Liver (tissue), 9 donors: Measurements from ENCODE around the gene SNX14. TPM values are rescaled to one million over a fixed set of nuclear protein-coding genes. Genes with fewer than 3 reads are reported as not detected.

ENCODE experiments used
- DNase-seq: peaks from one replicate; pipeline ENCODE4 v3.0.0-alpha.2; 2017; ENCODE audit warnings: low spot score
- H3K27ac ChIP-seq, 2 donors: one replicate each; pipeline ENCODE4 v1.7.0; 2013; ENCODE audit warnings: inconsistent platforms in 2 of 2, low read length in 2 of 2, control low read depth in 1 of 2, low read depth in 1 of 2, mild to moderate bottlenecking in 1 of 2
- H3K27me3 ChIP-seq, 4 donors: one replicate each; pipeline versions ENCODE4 v1.6.1 to v1.7.0; 2013; ENCODE audit warnings: low read length in 3 of 4, inconsistent platforms in 1 of 4, mild to moderate bottlenecking in 1 of 4, moderate library complexity in 1 of 4; ENCODE audit not compliant: control insufficient read depth in 4 of 4, insufficient read depth in 4 of 4
- H3K36me3 ChIP-seq, 4 donors: one replicate each; pipeline versions ENCODE4 v1.6.1 to v1.7.0; 2013; ENCODE audit warnings: low read length in 3 of 4, mild to moderate bottlenecking in 3 of 4, low read depth in 1 of 4, moderate library complexity in 1 of 4; ENCODE audit not compliant: control insufficient read depth in 4 of 4, insufficient read depth in 3 of 4
- H3K4me1 ChIP-seq, 4 donors: one replicate each; pipeline versions ENCODE4 v1.6.1 to v1.7.0; 2013; ENCODE audit warnings: low read length in 3 of 4, mild to moderate bottlenecking in 3 of 4, moderate library complexity in 1 of 4; ENCODE audit not compliant: control insufficient read depth in 4 of 4, insufficient read depth in 4 of 4
- H3K4me3 ChIP-seq, 3 donors: one replicate each; pipeline versions ENCODE4 v1.6.1 to v1.7.0; 2013; ENCODE audit warnings: low read length in 3 of 3, control low read depth in 1 of 3, low read depth in 1 of 3, mild to moderate bottlenecking in 1 of 3
- H3K9ac ChIP-seq, 2 donors: one replicate each; pipeline ENCODE4 v1.7.0; 2013; ENCODE audit warnings: low read length in 2 of 2, mild to moderate bottlenecking in 2 of 2, moderate library complexity in 2 of 2, control low read depth in 1 of 2, low read depth in 1 of 2
- H3K9me3 ChIP-seq, 4 donors: one replicate each; pipeline versions ENCODE4 v1.6.1 to v1.7.0; 2013; ENCODE audit warnings: low read length in 3 of 4; ENCODE audit not compliant: control insufficient read depth in 4 of 4
- EGR1 ChIP-seq, 2 donors: IDR thresholded peaks; 2 replicates each; pipeline ENCODE4 v1.6.1; 2016 to 2018; ENCODE audit warnings: antibody characterized with exemption in 2 of 2, low read depth in 2 of 2
- FOXA1 ChIP-seq: IDR thresholded peaks from 2 replicates; pipeline ENCODE4 v1.6.1; 2016; ENCODE audit warnings: antibody characterized with exemption
- FOXA2 ChIP-seq: IDR thresholded peaks from 2 replicates; pipeline ENCODE4 v1.6.1; 2016; ENCODE audit warnings: antibody characterized with exemption
- GABPA ChIP-seq, 2 donors: IDR thresholded peaks in 1 of 2; conservative IDR thresholded peaks in 1 of 2; 2 replicates each; pipeline ENCODE4 v1.6.1; 2016; ENCODE audit warnings: antibody characterized with exemption in 2 of 2, mild to moderate bottlenecking in 1 of 2, moderate library complexity in 1 of 2
- HNF4A ChIP-seq, 2 donors: conservative IDR thresholded peaks; 2 replicates each; pipeline ENCODE4 v1.6.1; 2016; ENCODE audit warnings: antibody characterized with exemption in 2 of 2, mild to moderate bottlenecking in 2 of 2
- HNF4G ChIP-seq: IDR thresholded peaks from 2 replicates; pipeline ENCODE4 v1.6.1; 2016; ENCODE audit warnings: antibody characterized with exemption
- JUND ChIP-seq, 2 donors: IDR thresholded peaks; 2 replicates each; pipeline ENCODE4 v1.6.1; 2016; ENCODE audit warnings: antibody characterized with exemption in 2 of 2
- NR2F2 ChIP-seq: IDR thresholded peaks from 2 replicates; pipeline ENCODE4 v1.6.1; 2016; ENCODE audit warnings: antibody characterized with exemption
- RAD21 ChIP-seq, 2 donors: IDR thresholded peaks; 2 replicates each; pipeline ENCODE4 v1.6.1; 2016; ENCODE audit warnings: antibody characterized with exemption in 2 of 2, mild to moderate bottlenecking in 2 of 2
- RXRA ChIP-seq, 2 donors: IDR thresholded peaks; 2 replicates each; pipeline ENCODE4 v1.6.1; 2017 to 2018; ENCODE audit warnings: antibody characterized with exemption in 2 of 2, mild to moderate bottlenecking in 1 of 2
- SP1 ChIP-seq: IDR thresholded peaks from 2 replicates; pipeline ENCODE4 v1.6.1; 2018; ENCODE audit warnings: antibody characterized with exemption, mild to moderate bottlenecking
- TAF1 ChIP-seq: conservative IDR thresholded peaks from 2 replicates; pipeline ENCODE4 v1.6.1; 2016; ENCODE audit warnings: antibody characterized with exemption, mild to moderate bottlenecking
- YY1 ChIP-seq: IDR thresholded peaks from 2 replicates; pipeline ENCODE4 v1.6.1; 2016; ENCODE audit warnings: antibody characterized with exemption, mild to moderate bottlenecking
- WGBS: extraction: QIAGEN DNeasy Blood & Tissue Kit; methylation state at CpG from one replicate; pipeline ENCODE4 v1.1.7; 2013; 5-methylcytosine and 5-hydroxymethylcytosine counted together
- polyA plus RNA-seq, 2 donors: library from polyadenylated mRNA; stranded (reverse) in 1 of 2; unstranded in 1 of 2; fragments of 200-250 nt in 1 of 2; fragments of >200 nt in 1 of 2; fragmentation: Nextera tagmentation in 1 of 2; extraction: Ambion mirVana in 1 of 2; gene quantifications; one replicate each; pipeline versions ENCODE4 v1.2.1 to v1.2.3, GENCODE V29; 2013 to 2015
- total RNA-seq, 2 donors: library from RNA; depleted of rRNA; stranded (reverse); fragments of >200 nt; gene quantifications; one replicate each; pipeline ENCODE4 v1.2.3, GENCODE V29; 2014
- TF ChIP-seq, protein P1 (sequence below): IDR thresholded peaks from 2 replicates; pipeline ENCODE4 v1.6.1; 2016; ENCODE audit warnings: antibody characterized with exemption
- TF ChIP-seq, protein P2 (sequence below): IDR thresholded peaks from 2 replicates; pipeline ENCODE4 v1.6.1; 2016; ENCODE audit warnings: antibody characterized with exemption
- TF ChIP-seq, protein P3 (sequence below): IDR thresholded peaks from 2 replicates; pipeline ENCODE4 v1.6.1; 2016; ENCODE audit warnings: antibody characterized with exemption
- TF ChIP-seq, protein P4 (sequence below): fragments of 150-350 bp; IDR thresholded peaks from 2 replicates; pipeline ENCODE4 v1.5.1; 2017; ENCODE audit warnings: improper control_type of control experiment, low read depth, low read length; ENCODE audit not compliant: missing input control
- TF ChIP-seq, protein P5 (sequence below): IDR thresholded peaks from 2 replicates; pipeline ENCODE4 v1.6.1; 2016; ENCODE audit warnings: antibody characterized with exemption, mild to moderate bottlenecking
- donor health status: healthy.
- donor health status: healthy.
- donor health status: healthy.
- donor health status: healthy.
- donor health status: healthy.

Gene SNX14, protein sequence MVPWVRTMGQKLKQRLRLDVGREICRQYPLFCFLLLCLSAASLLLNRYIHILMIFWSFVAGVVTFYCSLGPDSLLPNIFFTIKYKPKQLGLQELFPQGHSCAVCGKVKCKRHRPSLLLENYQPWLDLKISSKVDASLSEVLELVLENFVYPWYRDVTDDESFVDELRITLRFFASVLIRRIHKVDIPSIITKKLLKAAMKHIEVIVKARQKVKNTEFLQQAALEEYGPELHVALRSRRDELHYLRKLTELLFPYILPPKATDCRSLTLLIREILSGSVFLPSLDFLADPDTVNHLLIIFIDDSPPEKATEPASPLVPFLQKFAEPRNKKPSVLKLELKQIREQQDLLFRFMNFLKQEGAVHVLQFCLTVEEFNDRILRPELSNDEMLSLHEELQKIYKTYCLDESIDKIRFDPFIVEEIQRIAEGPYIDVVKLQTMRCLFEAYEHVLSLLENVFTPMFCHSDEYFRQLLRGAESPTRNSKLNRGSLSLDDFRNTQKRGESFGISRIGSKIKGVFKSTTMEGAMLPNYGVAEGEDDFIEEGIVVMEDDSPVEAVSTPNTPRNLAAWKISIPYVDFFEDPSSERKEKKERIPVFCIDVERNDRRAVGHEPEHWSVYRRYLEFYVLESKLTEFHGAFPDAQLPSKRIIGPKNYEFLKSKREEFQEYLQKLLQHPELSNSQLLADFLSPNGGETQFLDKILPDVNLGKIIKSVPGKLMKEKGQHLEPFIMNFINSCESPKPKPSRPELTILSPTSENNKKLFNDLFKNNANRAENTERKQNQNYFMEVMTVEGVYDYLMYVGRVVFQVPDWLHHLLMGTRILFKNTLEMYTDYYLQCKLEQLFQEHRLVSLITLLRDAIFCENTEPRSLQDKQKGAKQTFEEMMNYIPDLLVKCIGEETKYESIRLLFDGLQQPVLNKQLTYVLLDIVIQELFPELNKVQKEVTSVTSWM
- total RNA-seq: 10 to 100 TPM; 63.2 to 79.1 TPM
- polyA plus RNA-seq: 10 to 100 TPM; 30.5 to 42.3 TPM

DNA sequence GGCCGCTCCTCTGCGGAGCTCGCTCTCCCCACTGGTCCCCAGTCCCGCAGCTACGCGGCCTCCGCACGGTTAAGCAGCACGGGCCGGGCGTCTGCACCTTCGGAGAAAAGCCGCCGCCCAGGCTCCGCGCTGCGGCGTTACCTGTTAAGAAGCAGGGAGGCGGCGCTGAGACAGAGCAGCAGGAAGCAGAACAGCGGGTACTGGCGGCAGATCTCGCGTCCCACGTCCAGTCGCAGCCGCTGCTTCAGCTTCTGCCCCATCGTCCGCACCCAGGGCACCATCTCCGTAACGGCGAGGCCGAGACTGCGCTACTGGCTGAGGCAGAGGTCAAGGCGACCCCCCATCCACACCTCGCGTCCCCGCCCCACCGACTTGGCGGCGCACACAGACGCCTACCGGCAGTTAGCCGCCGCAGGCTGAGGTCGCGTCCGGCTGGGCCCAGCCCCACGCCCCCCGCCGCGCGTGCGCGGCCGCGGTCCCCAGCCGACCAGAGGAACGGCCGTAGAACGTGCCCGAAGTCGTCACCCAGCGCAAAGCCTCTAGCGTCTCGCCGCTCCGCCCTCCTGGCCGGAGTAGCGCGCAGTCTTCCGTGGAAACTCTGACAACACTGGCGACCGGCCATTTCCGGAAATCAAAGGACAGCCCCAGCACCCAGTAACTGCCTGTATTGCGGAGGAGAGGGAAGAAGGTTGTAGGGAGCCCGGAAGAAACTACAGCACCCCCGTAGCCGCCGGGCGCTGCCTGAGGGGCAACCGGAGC lies at the start of gene SNX14:
SNX14 (minus strand) TSS at position 421 of the 759 bp plus-strand sequence; CDS start at position 281, 140 bp downstream.
- Histone ChIP-seq H3K9me3 (no peaks in the 10 kb centered on the region), H3K9ac (peak within 1 kb of the TSS; percentile 34 to 91), H3K4me3 (peak within 1 kb of the TSS; percentile 93 to 97 (median 95)), H3K4me1 (peaks cover 4 to 11% (median 8%) of the 10 kb centered on the region in 4 donors), H3K36me3 (no peaks in the 10 kb centered on the region), H3K27ac (peak within 1 kb of the TSS; percentile 97 to 99), H3K27me3 (no peaks in the 10 kb centered on the region)
- peak; percentile 84 for DNase-seq
- under 1% methylated on average over 82 of the region's 82 CpGs for WGBS
- TF ChIP-seq YY1: peak; percentile 92
- TF ChIP-seq FOXA1: peak; percentile 44
- peak; percentile 62 for TF ChIP-seq SP1
- TF ChIP-seq HNF4G: no peak
- TF ChIP-seq JUND (IDR thresholded peaks at IDR 0.05): peak; percentile 96 to 98
- TF ChIP-seq, protein P1, sequence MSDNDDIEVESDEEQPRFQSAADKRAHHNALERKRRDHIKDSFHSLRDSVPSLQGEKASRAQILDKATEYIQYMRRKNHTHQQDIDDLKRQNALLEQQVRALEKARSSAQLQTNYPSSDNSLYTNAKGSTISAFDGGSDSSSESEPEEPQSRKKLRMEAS: peak; percentile 89
- no peak for TF ChIP-seq FOXA2
- TF ChIP-seq, protein P2, sequence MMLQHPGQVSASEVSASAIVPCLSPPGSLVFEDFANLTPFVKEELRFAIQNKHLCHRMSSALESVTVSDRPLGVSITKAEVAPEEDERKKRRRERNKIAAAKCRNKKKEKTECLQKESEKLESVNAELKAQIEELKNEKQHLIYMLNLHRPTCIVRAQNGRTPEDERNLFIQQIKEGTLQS: peak; percentile 79
- TF ChIP-seq RAD21 (IDR thresholded peaks at IDR 0.05): no peak
- peak; percentile 90 to 95 for TF ChIP-seq EGR1 (IDR thresholded peaks at IDR 0.05; ENCODE audit: low read depth in 2 of 2)
- no peak for TF ChIP-seq NR2F2
- TF ChIP-seq, protein P3, sequence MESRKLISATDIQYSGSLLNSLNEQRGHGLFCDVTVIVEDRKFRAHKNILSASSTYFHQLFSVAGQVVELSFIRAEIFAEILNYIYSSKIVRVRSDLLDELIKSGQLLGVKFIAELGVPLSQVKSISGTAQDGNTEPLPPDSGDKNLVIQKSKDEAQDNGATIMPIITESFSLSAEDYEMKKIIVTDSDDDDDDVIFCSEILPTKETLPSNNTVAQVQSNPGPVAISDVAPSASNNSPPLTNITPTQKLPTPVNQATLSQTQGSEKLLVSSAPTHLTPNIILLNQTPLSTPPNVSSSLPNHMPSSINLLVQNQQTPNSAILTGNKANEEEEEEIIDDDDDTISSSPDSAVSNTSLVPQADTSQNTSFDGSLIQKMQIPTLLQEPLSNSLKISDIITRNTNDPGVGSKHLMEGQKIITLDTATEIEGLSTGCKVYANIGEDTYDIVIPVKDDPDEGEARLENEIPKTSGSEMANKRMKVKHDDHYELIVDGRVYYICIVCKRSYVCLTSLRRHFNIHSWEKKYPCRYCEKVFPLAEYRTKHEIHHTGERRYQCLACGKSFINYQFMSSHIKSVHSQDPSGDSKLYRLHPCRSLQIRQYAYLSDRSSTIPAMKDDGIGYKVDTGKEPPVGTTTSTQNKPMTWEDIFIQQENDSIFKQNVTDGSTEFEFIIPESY: no peak
- TF ChIP-seq RXRA (IDR thresholded peaks at IDR 0.05): peak; percentile 57 to 66
- peak in 1 of 2 donors; percentile 59 for TF ChIP-seq HNF4A (conservative IDR thresholded peaks at IDR 0.05)
- TF ChIP-seq, protein P4, sequence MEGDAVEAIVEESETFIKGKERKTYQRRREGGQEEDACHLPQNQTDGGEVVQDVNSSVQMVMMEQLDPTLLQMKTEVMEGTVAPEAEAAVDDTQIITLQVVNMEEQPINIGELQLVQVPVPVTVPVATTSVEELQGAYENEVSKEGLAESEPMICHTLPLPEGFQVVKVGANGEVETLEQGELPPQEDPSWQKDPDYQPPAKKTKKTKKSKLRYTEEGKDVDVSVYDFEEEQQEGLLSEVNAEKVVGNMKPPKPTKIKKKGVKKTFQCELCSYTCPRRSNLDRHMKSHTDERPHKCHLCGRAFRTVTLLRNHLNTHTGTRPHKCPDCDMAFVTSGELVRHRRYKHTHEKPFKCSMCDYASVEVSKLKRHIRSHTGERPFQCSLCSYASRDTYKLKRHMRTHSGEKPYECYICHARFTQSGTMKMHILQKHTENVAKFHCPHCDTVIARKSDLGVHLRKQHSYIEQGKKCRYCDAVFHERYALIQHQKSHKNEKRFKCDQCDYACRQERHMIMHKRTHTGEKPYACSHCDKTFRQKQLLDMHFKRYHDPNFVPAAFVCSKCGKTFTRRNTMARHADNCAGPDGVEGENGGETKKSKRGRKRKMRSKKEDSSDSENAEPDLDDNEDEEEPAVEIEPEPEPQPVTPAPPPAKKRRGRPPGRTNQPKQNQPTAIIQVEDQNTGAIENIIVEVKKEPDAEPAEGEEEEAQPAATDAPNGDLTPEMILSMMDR: peak; percentile 5
- peak; percentile 42 to 74 for TF ChIP-seq GABPA (IDR thresholded peaks at IDR 0.05 in 1 of 2, conservative IDR thresholded peaks at IDR 0.05 in 1 of 2)
- peak; percentile 74 for TF ChIP-seq TAF1
- TF ChIP-seq, protein P5, sequence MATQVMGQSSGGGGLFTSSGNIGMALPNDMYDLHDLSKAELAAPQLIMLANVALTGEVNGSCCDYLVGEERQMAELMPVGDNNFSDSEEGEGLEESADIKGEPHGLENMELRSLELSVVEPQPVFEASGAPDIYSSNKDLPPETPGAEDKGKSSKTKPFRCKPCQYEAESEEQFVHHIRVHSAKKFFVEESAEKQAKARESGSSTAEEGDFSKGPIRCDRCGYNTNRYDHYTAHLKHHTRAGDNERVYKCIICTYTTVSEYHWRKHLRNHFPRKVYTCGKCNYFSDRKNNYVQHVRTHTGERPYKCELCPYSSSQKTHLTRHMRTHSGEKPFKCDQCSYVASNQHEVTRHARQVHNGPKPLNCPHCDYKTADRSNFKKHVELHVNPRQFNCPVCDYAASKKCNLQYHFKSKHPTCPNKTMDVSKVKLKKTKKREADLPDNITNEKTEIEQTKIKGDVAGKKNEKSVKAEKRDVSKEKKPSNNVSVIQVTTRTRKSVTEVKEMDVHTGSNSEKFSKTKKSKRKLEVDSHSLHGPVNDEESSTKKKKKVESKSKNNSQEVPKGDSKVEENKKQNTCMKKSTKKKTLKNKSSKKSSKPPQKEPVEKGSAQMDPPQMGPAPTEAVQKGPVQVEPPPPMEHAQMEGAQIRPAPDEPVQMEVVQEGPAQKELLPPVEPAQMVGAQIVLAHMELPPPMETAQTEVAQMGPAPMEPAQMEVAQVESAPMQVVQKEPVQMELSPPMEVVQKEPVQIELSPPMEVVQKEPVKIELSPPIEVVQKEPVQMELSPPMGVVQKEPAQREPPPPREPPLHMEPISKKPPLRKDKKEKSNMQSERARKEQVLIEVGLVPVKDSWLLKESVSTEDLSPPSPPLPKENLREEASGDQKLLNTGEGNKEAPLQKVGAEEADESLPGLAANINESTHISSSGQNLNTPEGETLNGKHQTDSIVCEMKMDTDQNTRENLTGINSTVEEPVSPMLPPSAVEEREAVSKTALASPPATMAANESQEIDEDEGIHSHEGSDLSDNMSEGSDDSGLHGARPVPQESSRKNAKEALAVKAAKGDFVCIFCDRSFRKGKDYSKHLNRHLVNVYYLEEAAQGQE: peak; percentile 88
